IPS-20b (cell line): Measurements from ENCODE around the gene ELOB.

ENCODE experiments used
- H3K27ac ChIP-seq: one replicate; pipeline ENCODE4 v1.5.1; 2013; ENCODE audit warnings: low read length
- H3K27me3 ChIP-seq: 2 replicates; pipeline ENCODE4 v1.6.1; 2013; ENCODE audit warnings: mild to moderate bottlenecking, low read length, inconsistent platforms; ENCODE audit not compliant: insufficient read depth
- H3K36me3 ChIP-seq: 2 replicates; pipeline ENCODE4 v1.6.1; 2013; ENCODE audit warnings: low read depth, mild to moderate bottlenecking, inconsistent platforms, low read length, moderate library complexity; ENCODE audit not compliant: insufficient read depth
- H3K4me1 ChIP-seq: 2 replicates; pipeline ENCODE4 v1.6.1; 2013; ENCODE audit warnings: mild to moderate bottlenecking, control low read depth, inconsistent platforms, low read length, moderate library complexity; ENCODE audit not compliant: insufficient read depth
- H3K4me3 ChIP-seq: 2 replicates; pipeline ENCODE4 v1.5.1; 2013; ENCODE audit warnings: mild to moderate bottlenecking, low read length, inconsistent platforms
- H3K9ac ChIP-seq: 2 replicates; pipeline ENCODE4 v1.6.1; 2013; ENCODE audit warnings: low read depth, mild to moderate bottlenecking, inconsistent platforms, low read length, moderate library complexity
- H3K9me3 ChIP-seq: 2 replicates; pipeline ENCODE4 v1.6.1; 2013; ENCODE audit warnings: mild to moderate bottlenecking, low read depth, low read length, inconsistent platforms; ENCODE audit not compliant: insufficient read depth

Gene ELOB

DNA sequence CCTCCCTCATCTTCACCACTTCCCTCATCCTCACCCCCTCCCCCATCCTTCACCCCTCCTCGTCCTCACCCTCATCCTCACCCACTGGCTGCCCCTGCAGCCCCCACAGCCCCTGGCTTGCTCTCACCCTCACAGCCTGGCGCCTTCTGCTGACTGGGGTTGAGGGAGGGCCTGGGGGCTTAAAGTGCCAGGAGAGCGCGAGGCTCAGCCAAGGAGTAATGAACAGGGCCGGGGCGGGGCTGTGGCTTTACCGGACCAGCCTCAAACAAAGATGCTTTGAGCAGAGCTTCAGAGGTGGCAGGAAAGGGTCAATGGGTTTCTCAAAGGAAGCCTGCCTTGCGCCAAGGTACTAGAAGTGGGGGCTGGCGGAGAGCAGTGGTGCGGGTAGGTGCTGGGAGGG lies 10.3 kb upstream of the ELOB start, which contains the start of gene PRSS33:
PRSS33 (minus strand) TSS at position 155 of the 400 bp plus-strand sequence. CDS start 1,013 bp downstream, outside the sequence.
- Histone ChIP-seq H3K27ac (no peak within 1 kb of the TSS), H3K9ac (no peak within 1 kb of the TSS), H3K4me1 (no peaks in the 10 kb centered on the region), H3K9me3 (no peaks in the 10 kb centered on the region), H3K27me3 (peaks cover 29% of the 10 kb centered on the region), H3K36me3 (no peaks in the 10 kb centered on the region), H3K4me3 (no peak within 1 kb of the TSS)

GRCh38 chr16:2786826-2787151 lies 9.7 kb upstream of the ELOB start:
- Histone ChIP-seq H3K27me3 (peaks cover 29% of the 10 kb centered on the region), H3K9ac (no peak overlapping the region), H3K4me1 (no peaks in the 10 kb centered on the region), H3K4me3 (no peak overlapping the region), H3K27ac (no peak overlapping the region), H3K36me3 (no peaks in the 10 kb centered on the region), H3K9me3 (no peaks in the 10 kb centered on the region)

DNA sequence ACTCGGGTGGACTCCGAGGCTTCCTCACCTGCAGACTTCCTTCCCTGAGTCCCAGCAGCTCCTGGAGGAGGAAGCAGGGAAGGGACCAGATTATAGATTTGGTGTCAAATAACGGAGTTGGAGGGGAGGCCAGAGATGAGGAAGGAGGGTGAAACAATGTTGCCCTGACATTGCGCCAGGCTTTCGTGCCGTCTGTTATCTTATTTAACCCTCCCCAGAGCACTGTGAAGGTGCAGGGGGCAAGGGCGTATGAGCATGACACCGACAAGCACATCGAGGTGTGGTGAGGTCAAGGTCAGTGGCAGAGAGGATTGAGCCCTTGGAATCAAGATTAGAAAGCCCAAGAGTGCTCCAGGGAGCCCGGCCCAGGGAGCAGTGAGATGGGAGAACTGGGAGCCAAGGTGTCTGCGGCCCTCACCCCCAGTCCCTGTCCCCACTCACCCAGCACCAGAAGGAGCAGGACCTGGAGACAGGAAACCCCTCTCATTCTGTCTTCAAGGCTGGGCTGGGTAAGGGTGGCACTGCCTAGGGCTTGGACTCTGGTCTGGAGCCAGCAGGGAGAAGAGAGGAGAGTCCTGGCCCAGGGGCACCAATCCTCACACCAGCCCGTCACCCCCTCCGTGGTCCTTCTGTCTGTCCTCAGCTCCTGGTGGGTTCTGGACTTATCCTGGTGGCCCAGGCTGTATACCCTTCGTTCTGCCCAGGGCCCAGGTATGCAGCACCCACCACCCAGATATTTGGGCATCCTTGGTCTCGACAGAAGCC lies 9.2 kb upstream of the ELOB start:
- H3K9me3 ChIP-seq = no peaks in the 10 kb centered on the region
- H3K4me1 ChIP-seq = no peaks in the 10 kb centered on the region
- H3K36me3 ChIP-seq = no peaks in the 10 kb centered on the region
- no peak overlapping the region for H3K27ac ChIP-seq
- H3K9ac ChIP-seq = no peak overlapping the region
- H3K4me3 ChIP-seq = no peak overlapping the region
- H3K27me3 ChIP-seq = peaks cover 29% of the 10 kb centered on the region

GRCh38 chr16:2785101-2785991 lies 8.3 kb upstream of the ELOB start:
- Histone ChIP-seq H3K27ac (no peak overlapping the region), H3K9ac (no peak overlapping the region), H3K27me3 (peaks cover 29% of the 10 kb centered on the region), H3K36me3 (no peaks in the 10 kb centered on the region), H3K9me3 (no peaks in the 10 kb centered on the region), H3K4me1 (no peaks in the 10 kb centered on the region), H3K4me3 (no peak overlapping the region; the same call in 1 of the 2 replicates)

- no peaks in the 10 kb centered on the region for H3K9me3 ChIP-seq
- no peaks in the 10 kb centered on the region for H3K36me3 ChIP-seq
- no peak overlapping the region for H3K9ac ChIP-seq
- H3K4me3 ChIP-seq = no peak overlapping the region; the same call in 1 of the 2 replicates
- H3K4me1 ChIP-seq = no peaks in the 10 kb centered on the region
- no peak overlapping the region for H3K27ac ChIP-seq
- peaks cover 29% of the 10 kb centered on the region for H3K27me3 ChIP-seq
Observed at GRCh38 chr16:2784358-2785100, 7.4 kb upstream of the ELOB start.

DNA sequence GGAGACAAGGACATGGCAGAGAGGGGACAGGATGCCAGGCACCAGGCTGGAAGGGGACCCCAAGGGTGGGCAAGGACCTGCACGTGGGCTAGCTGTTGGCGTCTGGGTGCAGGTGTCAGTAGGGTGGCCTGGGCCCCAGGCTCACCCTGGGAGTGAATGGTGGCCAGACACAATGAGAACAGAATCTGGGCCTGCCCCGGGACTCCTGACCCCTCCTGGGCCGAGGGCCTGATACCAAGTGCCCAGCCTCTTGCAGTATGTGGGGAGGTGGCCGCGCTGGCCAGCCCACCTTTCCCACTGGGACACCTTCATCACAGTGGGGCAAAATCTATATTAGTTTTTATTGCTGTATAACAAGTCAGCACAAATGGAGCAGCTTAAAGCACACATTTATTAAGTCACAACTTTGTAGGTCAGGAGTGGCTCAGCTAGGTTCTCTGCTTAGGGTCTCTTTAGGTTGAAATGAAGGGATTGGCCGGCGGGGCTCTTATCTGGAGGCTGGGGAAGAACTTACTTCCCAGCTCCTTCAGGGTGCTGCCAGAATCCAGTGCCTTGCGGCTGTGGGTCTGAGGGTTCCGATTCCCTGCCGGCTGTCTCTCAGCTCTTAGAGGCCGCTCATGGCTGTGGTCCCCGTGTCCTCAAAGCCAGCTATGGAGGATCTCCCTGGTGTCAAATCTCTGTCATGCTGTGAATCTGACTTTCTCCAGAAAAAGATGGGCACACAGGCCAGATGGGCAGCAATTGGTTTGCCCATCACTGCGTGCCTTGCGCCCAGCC lies 6.7 kb upstream of the ELOB start:
- H3K9me3 ChIP-seq = no peaks in the 10 kb centered on the region
- H3K36me3 ChIP-seq = no peaks in the 10 kb centered on the region
- H3K27me3 ChIP-seq = peaks cover 29% of the 10 kb centered on the region
- H3K27ac ChIP-seq = no peak overlapping the region
- H3K9ac ChIP-seq = no peak overlapping the region
- no peak overlapping the region for H3K4me3 ChIP-seq
- H3K4me1 ChIP-seq = no peaks in the 10 kb centered on the region

- Histone ChIP-seq H3K36me3 (no peaks in the 10 kb centered on the region), H3K4me1 (no peaks in the 10 kb centered on the region), H3K27ac (no peak overlapping the region), H3K9ac (no peak overlapping the region), H3K27me3 (peaks cover 29% of the 10 kb centered on the region), H3K4me3 (no peak overlapping the region), H3K9me3 (no peaks in the 10 kb centered on the region)
Observed at GRCh38 chr16:2782583-2783351, 5.7 kb upstream of the ELOB start.

DNA sequence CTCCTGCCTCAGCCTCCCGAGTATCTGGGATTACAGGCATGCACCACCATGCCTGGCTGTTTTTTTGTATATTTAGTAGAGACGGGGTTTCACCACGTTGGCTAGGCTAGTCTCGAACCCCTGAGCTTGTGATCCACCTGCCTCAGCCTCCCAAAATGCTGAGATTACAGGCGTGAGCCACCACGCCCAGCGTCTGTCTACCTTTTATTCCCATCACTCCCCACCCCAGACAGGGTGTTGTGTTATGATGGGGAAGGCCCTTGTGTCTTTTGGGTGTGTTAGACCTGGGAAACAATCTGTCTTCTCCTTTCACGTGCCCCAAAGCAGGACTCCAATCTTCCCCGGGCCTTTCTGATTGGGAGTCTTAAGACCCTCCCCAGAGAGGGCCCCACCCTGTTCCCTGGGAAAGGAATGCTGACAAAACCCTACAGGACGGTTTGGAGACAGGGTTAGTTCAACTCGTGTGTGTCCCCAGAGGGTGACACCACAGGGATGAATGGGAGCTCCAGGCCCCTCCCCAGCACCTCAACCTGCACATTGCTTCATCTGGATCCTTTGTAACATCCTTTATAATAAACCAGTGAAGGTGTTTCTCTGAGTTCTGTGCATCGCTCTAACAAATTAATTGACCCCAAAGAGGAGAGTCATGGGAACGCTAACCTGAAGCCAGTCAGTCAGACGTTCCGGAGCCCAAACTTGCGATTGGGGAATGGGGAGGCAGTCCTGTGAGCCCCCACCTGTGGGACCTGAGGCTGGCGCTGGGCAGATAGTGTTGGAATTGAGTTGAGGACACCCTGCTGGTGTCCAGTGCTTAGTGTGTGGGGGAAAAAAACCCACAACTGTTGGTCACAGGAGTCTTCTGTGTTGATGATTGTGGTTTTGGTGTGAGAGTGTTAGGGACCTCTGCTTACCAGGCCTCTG lies 3.2 kb upstream of the ELOB start:
- H3K9ac ChIP-seq = no peak overlapping the region
- no peak overlapping the region for H3K4me3 ChIP-seq
- H3K4me1 ChIP-seq = no peaks in the 10 kb centered on the region
- H3K27ac ChIP-seq = no peak overlapping the region
- H3K27me3 ChIP-seq = peaks cover 15% of the 10 kb centered on the region
- no peaks in the 10 kb centered on the region for H3K9me3 ChIP-seq
- H3K36me3 ChIP-seq = peaks cover 6% of the 10 kb centered on the region

DNA sequence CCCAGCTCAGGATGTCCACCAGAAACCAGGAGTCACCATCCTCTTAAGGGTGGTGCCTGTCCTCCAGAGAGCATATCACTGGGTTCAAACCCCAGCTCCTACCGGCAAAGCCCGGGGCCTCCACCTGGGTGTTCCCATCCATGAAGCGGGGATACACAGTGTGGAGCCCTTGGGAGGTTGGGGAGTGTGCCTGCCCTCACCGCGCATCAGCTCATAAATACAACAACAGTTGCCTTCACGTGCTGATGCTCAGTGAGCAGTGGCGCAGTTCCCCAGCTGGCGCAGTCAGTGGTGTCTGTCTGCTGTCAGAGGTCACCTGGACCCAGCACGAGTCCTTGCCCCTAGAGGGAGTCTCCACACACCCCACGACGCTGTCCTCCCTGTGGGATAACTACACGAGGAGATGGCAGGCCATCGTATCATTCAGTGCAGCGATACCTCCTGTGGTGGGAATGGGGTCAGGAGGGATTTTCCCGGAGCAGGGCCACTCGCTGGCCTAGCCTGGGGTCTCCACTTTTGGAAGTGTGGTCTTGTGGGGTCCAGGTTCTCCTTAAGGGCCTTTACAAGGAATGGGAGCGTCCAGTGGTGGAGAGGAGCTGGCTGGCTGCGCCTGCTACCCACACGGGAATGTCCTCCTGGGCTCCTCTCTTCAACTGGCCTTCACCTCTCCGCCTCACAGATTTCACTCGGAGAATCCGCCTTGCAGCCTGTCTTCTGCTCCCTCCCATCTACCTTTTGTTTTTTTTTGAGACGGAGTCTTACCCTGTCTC lies 2.3 kb upstream of the ELOB start:
- Histone ChIP-seq H3K9me3 (no peaks in the 10 kb centered on the region), H3K4me3 (no peak overlapping the region)

More for the DNA sequence above, 2.3 kb upstream of the ELOB start:
- H3K4me1 ChIP-seq = no peaks in the 10 kb centered on the region
- no peak overlapping the region for H3K27ac ChIP-seq
- peaks cover 6% of the 10 kb centered on the region; the same call in 1 of the 2 replicates for H3K27me3 ChIP-seq
- peaks cover 15% of the 10 kb centered on the region for H3K36me3 ChIP-seq
- H3K9ac ChIP-seq = no peak overlapping the region; the same call in 1 of the 2 replicates
